ENCODE measurements around the gene RFX1.

The RFX1 gene

GRCh38 chr19:13996928-13997630, 9.0 kb downstream of the RFX1 start:
- DNase-seq (ENCODE audit: low read depth), result no peak

DNA sequence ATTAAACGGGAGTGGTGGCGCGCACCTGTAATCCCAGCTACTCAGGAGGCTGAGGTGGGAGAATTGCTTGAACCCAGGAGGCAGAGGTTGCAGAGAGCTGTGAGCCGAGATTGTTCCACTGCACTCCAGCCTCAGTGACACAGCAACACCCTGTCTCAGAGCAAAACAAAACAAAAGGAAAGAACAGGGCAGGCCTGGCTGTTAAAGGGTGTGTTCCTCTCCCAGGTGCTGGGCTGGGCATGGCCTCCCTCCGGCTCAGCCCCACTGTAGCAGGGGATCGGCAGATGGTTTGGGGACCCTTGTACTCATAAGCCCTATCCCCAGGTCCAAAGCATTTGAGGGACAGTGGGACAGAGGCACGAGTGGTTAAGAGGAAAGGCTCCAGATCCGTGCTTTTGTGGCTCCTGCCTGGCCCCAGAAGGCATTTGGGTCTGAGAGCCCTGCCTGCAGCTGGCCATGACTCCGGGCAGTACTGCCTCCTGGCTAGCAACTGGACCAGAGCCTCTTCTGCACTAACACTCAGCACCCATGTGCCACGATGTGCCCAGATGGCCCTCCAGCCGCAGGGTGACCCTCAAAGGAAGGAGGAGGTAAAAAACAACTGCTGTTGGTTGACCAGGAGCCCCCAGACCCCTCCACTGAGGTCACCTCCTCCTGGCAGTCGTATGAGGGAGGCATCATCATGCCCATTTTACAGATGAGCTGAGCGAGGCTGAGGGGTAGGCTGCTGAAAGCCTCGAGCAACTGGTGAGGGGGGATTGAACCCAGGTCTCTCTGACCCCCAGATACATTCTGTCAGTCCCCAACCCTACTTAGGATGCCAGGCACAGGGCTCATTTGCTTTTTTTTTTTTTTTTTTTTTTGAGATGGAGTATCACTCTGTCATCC, 10.0 kb downstream of the RFX1 start:
- DNase-seq (ENCODE audit: low read depth), result no peak

GRCh38 chr19:13995017-13995728, 10.9 kb downstream of the RFX1 start:
- DNase-seq (ENCODE audit: low read depth), result no peak

- DNase-seq (ENCODE audit: low read depth), result no peak
Measured at GRCh38 chr19:13993590-13994300, 12.4 kb downstream of the RFX1 start.

- DNase-seq (ENCODE audit: low read depth), result no peak
Measured at GRCh38 chr19:13992025-13992424, 14.1 kb downstream of the RFX1 start.

- DNase-seq (ENCODE audit: low read depth), result no peak
Measured at GRCh38 chr19:13990085-13990484, 16.0 kb downstream of the RFX1 start.

DNA sequence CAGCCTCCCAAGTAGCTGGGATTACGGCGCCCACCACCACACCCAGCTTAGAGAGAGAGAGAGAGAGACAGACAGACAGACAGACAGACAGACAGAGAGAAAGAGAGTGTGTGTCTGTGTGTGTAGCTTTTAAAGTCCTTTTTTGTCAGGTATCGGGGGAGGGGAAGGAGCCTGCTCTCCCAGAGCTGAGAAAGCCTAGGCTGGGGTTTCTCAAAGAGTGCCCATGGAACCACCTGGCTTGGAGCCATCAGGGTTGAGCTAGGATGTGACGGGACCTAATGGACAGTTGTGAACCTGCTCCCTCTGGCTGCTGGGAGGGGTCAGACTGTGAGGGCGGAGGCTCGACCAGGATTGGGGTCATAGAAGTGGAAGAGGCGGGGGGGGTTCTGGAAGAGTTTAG, 16.6 kb downstream of the RFX1 start:
- no peak for DNase-seq (ENCODE audit: low read depth)

DNA sequence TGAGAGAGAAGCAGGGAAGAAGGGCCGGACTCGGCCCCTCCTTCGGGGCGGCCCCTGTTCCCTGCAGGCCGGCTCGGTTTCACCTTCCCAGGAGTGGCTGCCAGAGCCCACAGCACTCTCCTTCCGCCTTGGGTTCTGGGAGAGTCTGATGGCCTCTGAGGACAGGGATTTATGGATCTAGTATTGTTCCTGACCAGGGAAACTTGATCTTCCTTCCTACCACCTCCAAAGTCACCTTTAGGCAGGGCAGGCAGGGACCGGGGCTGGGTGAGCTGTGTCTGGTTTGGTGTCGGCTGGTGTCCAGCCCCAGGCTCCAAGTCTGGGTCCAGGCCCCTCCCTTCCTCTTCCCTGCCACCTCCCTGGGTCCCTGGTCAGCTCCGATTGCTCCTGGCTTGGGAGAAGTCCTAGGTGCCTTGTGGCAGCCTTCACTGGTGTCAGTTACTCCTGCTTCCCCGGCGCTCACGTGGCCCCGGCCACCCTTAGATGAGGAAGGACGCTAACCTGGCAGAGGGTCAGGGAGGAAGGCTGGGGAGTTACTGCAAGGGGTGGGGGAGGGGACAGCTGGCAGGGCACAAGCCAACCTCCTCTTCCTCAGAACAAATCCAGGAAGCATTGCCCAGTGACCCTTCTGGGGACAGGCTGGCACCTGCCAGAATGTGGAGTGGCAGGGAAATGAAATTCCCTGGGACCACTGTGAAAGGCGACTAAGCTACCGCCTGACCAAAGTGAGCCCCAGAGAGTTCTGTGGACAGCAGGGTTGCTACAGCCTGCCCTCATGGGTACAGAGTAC, 18.8 kb downstream of the RFX1 start:
- no peak for DNase-seq (ENCODE audit: low read depth)

DNA sequence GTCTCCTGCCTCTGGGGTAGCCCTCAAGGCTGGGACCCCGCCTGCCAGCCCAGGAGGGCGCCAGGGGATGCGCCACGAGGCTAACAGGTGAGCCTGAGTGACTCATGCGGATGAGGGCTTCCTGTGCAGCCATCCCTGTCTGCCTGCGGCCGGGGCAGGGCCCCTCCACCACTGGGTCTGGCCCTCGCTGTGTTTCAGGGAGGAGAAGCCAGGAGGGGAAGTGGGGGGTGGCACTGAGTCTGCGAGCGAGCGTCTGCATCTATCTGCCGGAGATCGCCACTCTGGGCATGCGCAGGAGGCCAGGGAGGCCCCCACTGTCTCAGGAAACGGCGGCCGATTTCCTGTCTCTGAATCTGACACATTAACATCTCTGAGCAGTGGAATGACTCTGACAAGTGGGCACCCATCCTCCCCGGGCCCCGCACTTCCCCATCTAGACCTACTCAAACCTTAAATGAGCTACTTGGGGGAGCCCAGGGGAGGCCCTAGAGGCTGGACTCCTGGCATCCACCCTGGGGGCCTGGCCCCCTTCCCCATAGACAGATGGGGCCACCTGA, 19.7 kb downstream of the RFX1 start:
- DNase-seq (ENCODE audit: low read depth), result peak; percentile 98

GRCh38 chr19:13985771-13986347, 20.3 kb downstream of the RFX1 start:
- DNase-seq (ENCODE audit: low read depth), result no peak

DNA sequence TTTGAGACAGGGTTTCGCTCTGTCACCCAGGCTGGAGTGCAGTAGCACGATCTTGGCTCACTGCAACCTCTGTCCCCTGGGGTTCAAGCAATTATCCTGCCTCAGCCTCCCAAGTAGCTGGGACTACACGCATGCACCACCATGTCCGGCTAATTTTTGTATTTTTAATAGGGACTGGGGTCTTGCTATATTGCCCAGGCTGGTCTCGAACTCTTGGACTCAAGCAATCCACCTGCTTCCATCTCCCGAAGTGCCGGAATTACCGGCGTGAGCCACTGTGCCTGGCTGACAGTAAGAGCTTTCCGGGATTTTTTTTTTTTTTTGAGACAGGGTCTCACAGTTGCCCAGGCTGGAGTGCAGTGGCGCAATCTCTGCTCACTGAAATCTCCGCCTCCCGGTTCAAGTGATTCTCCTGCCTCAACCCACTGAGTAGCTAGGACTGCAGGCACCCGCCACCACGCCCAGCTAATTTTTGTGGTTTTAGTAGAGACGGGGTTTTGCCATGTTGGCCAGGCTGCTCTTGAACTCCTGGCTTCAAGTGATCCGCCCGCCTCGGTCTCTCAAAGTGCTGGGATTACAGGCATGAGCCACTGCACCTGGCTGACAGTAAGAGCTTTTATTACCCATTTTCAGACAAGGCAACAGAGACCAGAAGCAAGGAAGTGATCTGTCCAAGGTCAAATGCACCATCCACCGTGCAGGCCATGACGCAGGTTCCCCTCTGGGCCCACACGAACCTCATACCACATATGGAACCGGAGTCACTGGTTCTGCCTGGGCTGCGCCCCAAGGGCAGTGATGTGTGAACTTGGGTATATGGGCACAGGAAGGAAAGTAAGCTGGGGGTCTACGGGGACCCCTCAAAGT, 21.0 kb downstream of the RFX1 start:
- no peak for DNase-seq (ENCODE audit: low read depth)

GRCh38 chr19:13984186-13984585, 21.9 kb downstream of the RFX1 start:
- no peak for DNase-seq (ENCODE audit: low read depth)

GRCh38 chr19:13983213-13983889, 22.8 kb downstream of the RFX1 start:
- DNase-seq (ENCODE audit: low read depth), result peak; percentile 26

DNA sequence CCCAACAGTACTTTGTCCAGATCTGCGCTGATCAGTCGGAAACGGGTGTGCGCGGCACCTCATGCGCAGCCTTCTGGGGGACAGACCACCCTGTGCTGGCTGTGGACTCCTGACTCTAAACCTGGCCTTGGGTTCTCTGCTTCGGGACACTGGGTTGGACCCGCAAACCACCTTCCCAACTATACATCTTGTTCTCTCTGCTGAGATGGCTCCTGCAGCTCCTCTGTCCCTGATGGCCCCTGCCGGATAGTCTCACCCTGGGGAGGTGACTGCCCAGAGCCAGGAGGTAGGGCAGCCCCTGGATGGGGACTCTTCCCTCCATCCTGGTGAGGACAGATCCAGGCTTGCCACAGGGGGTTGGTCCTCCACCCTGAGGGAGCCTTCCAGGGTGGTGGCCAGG, 23.3 kb downstream of the RFX1 start:
- DNase-seq (ENCODE audit: low read depth), result no peak

GRCh38 chr19:13981988-13982501, 24.1 kb downstream of the RFX1 start:
- DNase-seq (ENCODE audit: low read depth), result no peak

DNA sequence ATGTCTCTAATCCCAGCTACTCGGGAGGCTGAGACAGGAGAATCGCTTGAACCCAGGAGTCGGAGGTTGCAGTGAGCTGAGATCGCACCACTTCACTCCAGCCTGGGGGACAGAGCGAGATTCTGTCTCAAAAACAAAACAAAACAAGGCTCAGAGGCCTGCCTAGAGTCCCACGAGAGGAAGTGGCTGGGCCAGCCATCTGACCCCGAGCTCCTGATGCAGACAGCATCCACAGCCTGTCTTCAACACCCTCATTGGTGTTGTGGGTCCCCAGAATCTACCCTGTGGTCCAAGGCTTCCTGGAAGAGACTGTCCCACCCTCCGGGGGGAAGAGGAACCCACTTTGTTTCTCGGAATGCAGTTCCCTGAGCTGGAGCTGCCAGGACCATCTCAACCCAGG, 24.7 kb downstream of the RFX1 start:
- no peak for DNase-seq (ENCODE audit: low read depth)

- DNase-seq (ENCODE audit: low read depth), result no peak
Measured at GRCh38 chr19:13981021-13981420, 25.1 kb downstream of the RFX1 start.

- DNase-seq (ENCODE audit: low read depth), result no peak
Measured at GRCh38 chr19:13980340-13980739, 25.8 kb downstream of the RFX1 start.

- DNase-seq (ENCODE audit: low read depth), result no peak
Measured at GRCh38 chr19:13979686-13980085, 26.4 kb downstream of the RFX1 start.

All from T follicular helper cell (primary cell).